Right forelimb (tissue), 1 donor: ENCODE results near the gene CTNNAL1.

Experiments
- DNase-seq: peaks from one replicate; pipeline ENCODE4 v3.0.0-alpha.2; 2018

Gene CTNNAL1

DNA sequence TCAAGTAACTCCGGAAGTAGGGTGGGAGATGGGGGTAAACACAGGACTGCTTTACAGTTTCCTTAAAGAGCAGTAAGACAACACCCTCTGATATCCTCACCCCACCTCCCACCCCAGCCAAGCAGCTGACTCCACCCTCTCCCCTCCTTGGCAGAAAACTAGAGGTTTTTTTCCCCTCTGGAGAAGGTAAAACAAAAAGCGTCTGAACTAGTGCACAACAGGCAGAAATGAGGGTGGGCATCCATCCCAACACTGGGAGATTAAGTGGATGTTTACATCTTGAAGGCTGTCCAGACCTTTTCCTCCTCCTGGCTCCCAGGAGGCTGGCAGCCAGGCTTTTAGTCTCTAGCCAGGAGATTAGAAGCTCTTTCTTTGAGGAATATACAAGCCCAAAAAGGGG is 13.9 kb upstream of the CTNNAL1 start:
- no peak for DNase-seq

DNA sequence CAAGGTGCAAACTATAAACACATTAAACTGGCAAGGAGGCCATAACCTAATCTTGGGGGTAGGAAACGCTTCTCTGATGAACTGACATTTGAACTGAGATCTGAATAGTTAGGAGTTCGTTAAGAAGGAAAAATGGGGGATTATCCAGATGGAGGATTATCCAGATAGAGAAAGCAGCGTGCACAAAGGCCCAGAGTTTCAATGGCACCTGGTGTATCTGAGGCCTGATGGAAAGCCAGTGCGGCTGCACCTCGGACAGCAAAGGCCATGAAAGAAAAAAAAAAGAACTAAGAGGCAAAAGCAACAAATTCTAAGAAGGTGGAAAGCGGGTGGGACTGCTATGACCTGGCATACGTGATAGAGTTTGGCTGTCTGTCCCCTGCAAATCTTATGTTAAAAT is 13.0 kb upstream of the CTNNAL1 start:
- DNase-seq = no peak

DNA sequence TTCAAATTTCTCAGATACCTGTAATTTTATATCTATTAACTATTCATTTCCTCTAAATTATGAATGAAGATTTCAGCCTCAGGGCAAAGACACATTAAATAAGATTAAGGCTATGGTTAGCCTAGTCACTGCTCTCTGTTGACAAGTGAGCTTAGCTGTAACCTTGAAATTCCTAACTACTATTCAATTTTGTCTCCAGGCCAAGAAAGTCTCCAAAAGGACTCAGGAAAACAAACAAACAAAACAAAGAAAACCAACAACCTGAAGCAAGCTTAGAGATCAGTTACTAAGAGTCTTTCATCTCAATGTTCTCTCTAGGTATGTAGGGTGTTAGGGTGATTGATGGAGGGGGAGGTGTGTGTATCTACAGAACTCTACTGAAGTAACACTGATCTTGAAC is 9.6 kb upstream of the CTNNAL1 start:
- DNase-seq = no peak

DNA sequence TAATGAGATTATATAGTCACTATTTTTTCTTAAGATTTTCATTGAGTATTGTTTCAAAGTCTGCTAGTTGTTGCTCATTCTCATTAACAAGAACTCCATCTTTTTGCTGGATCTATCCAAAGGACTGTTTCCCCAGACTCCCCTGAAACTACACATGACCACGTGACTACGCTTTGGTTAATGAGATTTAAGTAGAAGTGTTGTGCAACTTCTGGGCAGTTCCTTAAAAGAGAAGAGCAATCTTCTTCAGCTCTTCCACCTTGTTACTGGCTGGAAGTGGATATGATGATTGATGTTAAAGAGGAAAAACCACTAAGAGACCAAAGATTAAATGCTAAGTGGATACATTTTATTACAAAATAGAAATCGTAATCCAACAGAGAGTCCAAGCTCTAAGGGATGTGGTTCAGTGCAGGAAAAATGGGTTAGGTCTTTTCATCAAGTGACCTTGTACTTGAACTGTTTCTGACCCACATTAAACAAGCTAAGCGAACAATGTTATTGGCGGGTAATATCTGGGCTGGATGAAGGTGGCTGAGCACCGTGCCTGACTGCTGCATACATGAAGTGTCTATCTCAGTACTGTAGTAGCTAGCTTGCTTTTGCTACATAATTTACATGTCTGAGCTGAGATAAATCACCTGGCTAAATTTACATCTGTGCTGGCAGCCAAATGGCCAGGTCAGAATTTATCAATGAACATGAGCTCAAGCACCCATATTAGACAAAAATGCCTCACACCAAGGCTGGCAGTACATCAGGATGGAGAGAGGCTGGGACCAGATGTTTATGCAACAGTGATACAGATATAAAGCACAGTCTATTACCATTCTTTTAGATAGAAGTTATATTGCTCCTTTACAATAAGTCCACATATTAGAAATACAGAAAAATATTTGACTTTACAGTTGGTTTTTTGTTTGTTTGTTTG is 7.5 kb upstream of the CTNNAL1 start:
- no peak for DNase-seq

DNA sequence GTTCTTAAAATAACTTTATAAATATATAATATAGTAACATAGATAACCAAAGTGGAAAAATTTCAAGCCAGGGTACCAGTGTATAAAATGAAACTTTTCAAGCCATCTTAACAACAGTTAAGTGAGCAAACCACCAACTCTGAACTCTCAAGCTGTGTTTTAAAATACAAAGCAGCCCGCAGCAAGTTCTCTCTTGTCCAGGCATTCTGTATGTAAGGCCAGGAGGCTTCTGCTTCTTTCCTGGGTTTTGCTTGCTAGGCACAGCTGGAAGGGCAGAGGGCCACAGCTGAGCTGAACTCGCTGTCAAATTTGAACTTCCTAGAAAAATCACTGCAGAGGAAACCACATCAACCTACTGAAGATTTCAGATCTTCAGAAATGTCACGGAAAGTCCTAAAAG is 6.8 kb upstream of the CTNNAL1 start:
- no peak for DNase-seq

DNA sequence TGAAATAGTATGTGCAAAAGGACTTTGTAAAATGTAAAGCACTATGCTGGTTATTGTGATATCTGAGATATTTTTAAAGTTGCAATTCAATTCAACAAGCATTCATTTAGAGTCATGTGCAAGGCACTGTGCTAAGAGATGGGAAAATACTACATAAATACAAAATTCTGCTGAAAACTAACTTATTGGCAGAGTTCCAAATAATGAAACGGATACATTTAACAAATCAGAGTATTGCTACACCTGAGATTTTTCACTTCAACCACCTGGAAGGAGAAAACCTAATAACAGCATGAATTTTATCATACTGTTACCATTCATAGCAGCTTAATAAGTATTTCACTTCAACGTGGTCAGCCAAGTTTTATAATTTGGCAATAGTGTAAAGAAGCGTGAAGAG is 6.1 kb upstream of the CTNNAL1 start:
- DNase-seq = no peak

DNA sequence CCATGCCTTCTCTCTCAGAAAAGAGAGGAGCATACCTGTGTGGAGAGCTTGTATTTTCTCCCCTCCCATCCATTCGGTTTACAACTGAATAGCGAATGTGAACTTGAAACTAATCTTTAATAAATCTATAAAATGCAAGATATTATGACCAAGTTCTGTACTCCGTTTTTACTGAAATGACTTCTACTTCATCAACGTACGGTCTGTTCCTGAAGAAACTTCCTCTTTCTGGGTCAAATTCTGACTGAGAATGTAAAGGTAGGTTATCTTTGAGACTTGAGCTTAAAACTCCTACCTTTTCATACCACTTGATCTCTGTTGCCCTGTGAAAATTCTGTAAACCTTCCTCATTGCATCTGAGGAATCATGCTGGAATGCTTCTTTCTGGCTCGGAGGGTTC is 4.2 kb upstream of the CTNNAL1 start:
- no peak for DNase-seq

DNA sequence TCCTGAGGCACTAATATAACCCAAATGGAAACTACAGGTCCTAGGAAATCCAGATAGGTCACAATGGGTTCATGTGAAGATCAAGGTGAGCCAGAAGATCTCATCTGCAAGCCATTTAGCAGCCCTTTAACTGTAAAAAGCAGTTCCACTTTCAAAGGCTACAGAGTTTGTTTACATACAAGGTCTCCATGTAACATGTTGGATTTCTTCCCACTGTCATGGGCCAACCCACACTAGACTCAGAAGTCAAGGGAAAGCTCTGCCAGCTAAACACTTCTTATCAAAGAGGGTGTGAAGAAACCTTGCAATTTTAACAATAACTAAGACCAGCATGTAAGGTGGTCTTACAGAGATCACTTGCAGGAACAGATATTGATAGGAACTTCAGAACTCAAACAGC is 3.8 kb upstream of the CTNNAL1 start:
- DNase-seq = no peak

DNA sequence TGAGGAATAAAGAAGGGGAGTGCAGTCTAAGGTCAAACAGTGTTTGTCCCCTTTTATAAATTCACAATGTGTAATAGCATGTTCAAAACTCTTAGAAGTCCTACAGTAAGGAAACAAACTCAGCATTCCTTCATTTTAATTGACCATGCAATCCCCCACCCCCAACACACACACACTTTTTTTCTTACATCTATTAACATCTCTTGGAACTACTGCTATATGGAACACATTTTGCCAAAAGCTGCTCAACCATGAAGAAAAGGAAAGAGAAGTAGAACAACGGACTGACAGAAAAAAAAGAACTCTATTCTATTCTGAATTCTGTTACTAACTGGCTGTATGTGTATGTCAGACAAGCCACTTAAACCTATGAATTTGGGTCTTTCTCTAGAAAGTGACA is 2.8 kb upstream of the CTNNAL1 start:
- DNase-seq = no peak

DNA sequence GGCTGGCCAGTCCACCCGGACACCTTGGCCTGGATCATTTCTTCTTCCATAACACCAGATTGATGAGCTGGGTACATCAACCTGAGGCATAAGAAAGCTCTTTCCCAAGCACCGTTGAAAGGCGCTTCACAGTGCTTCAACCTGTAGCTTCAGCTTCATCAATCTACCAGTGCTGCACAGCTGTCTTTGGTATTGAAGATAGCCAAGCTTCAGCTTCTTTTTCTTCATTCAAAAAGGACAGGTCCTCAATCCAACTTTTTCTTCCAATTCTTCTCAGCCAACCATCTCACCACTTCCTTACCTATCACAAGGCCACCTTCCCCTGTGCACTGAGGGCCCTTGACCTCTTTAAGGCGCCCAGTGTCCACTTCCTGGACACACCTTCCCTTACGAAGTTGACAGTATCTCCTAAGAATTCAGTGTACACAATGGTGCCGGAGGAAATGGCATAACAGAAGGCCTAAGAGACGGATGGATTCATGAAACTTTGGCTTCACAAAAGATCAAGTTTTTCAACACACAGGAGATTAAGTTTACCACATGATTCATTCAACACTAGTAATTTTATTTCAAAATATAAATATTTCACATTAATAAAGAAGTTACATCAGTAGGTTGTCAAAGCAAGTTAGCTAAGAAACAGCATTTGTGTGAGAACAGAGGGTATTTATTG is 1.4 kb upstream of the CTNNAL1 start:
- DNase-seq = no peak

DNA sequence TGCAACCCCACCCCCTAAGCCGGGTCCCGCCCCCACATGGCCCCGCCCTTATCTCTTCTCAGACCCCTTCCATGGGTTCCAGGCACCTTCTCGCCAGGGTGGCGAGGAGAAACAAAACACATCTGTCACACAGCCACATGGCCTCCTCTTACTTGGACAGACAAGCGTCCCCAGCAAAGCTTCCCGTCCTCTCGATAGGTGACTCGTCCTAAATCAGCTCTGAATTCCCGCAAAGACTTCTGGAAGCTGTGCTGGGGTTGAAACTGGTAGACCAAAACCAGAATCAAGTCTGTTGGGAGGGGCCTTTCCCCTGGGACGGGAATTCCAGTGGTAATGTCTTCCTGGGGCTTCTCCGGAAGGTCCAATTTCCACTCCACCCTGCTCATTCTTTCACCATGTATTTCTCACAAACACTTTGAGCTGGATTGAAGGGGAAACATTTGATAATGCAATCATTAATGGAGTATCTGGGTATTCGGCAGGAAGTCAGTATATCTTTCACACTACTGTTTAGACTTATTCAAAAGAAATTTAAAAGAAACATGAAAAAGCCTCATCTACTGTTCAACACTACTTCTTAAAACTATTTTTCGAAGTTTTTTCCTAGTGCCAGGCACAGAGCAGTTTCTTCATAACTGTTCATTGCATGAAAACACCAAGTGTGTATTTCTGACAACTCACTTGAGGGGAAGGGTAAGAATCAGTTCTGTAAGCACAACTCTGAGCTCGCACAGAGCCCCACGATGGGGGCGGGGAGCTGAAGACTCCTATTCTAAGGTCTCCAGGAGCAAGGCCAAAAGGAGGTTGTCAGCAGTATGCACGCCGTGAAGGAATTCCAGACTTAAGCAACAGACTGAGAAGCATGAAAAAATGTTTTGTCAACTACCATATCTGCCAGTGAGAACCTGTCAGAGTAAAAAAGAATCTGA is 644 bp upstream of the CTNNAL1 start:
- DNase-seq = peak; percentile 49

DNA sequence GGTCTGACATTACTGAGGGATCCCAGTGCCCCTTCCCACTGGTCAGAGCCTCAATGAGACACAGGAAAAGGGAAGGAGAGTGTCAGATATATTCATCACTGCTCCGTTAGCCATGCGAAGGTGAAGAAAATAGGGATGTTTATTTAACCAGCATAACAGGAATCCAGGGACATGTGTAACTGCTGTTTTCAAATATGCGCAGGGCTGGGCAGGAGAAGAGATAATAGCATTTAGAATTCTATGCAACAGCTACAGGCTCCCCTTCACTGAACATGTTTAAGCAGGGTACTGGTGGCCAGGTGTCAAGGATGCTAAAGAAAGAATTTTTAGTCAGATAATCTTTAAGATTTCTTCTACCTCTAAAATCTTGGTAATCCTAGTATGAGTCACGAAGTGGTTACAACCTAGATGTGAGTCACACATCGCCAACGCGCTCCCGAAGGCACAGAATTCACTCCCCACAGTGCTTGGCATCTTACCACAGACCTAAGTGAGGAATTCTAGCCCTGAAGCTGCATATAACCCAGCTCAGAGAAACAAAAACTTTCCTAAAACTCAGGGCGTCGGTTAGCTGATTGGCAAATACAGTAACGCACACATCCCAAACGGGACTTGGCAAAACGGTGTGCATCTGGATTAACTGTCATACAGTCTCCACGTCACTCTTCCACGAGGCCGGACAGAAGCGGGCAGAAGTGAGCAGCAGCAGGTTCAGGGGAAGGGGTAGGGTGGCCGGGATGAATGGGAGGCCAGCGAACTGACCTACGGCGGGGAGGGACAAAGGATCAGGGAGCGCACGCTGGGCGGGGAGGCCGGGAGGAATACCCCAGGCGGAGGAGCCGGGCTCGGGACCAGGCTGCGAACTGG is 1.1 kb downstream of the CTNNAL1 start:
- peak; percentile 76 for DNase-seq

DNA sequence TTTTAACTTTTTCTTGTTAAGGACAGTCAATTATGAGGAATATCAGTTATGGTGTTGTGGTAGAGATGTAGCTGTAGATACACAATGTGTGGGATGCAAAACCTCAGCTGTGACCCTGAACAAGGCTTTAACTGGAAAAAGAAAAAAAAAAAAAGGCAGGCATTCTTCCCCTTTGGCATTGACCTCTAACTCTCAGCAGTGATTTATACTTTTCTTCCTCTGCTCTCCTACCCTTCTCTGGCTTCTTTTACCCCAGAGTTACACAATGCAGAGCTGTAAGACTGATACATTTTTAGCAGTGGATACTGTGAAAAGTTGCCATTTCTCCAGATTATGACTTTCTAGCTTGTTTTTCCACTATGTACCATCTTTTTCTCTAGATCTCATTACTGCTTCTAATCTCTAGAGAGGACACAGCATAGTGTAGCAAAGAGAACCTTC is 2.0 kb downstream of the CTNNAL1 start:
- no peak for DNase-seq

DNA sequence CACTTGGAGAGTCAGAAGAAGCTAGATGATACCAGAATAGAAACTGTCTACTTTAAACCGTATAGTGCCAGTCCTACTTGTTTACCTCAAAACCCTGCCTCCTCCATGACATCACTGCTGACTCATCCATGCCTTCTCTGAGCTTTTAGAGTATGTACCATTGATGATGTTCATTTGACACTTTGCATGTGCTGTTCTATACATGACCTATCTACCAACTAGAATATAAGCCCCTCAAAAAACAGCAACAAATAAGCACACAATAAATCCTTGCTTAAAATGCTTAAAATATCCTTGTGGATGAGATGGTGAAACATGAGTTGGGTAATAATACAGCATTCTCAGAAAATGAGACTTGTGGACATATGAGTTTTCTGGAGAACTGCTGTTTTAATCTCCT is 2.6 kb downstream of the CTNNAL1 start:
- no peak for DNase-seq

DNA sequence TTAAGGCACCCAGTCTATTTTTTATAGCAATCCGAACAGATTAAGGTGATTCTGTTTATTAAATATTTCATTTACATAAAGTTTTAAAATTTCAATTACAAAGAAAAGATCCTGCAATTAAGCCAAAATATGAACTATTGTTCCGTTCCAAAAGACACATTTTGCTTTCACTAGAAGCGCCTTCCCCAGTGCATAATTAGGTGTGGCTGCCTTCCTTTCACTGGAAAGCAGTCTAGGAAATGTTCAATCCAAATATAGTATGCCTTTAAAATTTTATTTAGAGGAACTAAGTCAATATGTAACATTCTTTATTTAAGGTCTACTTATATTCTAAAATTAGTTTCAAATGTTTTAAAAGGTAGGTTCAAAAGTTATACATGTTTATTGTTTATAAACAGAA is 7.6 kb downstream of the CTNNAL1 start:
- DNase-seq = no peak

DNA sequence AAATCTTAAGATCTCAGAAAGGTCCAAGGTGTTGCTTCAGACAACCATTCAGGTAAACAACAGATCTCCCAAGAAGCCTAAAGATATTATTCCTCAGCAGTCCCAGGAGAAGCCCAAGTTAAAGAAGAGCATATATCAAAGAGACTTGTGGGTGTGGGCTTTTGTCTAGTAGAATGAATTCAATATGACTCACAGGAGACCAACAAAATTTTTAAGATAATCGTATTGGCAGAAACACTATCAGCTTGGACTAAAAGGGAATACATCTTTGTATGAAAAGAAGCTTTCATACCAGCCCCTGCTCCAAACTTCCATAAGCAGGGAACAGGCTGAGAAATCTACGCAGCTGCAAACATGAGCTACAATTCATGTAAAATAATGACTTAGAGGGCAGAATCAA is 10.2 kb downstream of the CTNNAL1 start:
- DNase-seq = no peak

DNA sequence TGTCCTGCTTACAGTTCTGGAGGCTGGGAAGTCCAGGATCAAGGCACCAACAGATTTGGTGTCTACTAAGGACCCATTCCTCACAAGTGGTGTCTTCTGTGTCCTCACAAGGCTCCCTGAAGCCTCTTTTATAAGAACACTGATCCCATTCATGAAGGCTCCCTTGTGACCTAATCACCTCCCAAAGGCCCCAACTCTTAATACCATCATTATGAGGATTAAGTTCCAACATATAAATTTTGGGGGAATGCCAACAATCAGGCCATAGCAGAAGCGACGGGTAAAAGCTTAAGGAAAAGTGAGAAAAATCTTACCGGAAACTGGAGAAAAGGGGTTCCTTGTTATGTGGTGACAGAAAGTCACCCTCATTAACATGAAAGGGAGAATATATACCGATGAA is 11.2 kb downstream of the CTNNAL1 start:
- no peak for DNase-seq

DNA sequence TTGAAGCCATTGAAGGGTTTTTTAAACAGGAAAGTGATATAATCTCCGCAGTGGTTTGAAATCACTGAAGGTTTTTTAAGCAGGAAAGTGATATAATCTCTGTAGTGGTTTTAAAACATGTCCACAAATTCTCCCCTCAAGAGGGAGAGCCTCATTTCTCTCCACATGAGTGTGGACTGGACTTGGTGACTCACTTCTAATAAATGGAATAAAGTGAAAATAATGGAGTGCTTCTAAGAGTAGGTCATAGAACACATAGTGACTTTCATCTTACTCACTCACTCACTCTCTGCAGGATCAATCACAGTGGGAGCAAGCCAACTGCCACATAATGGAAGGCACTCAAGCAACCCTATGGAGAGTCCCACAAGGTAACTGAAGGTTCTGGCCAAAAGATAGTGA is 12.0 kb downstream of the CTNNAL1 start:
- no peak for DNase-seq

DNA sequence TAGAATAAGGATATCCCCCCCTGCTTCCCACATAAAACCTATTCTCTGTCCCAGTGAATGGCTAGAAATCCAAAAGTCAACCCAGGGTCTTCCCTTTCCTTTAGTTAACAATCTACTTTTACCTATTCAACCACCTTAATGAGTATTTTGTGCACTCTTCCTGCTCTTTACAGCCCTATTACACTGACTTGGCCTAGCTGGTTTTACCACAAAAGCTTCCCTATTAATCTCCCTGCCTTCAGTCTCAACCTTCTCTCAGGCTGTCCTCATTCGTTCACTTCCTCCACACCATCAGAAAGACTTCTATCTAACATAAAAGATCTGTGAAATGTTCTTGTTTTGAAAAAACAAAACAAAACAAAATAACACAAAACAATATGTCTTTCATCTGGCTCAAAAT is 16.2 kb downstream of the CTNNAL1 start:
- DNase-seq = no peak

DNA sequence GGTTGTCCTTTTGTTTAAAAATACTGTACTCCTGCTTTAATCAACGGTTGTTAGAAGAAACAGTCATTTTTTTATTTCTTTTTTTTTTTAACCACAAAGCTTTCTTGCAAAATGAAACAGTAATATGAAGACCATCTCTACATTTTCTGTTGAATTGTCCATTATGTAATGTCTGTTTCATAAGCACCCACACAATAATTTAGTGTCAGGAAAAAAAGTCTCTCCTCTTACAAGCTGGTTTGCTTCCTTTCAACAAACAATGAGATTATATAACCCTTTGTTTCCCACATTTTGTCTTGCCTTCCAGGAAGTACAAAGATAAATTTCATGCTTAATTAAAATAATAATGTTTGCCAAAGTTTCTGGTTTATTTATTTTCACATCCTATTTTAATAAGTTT is 16.7 kb downstream of the CTNNAL1 start:
- no peak for DNase-seq

DNA sequence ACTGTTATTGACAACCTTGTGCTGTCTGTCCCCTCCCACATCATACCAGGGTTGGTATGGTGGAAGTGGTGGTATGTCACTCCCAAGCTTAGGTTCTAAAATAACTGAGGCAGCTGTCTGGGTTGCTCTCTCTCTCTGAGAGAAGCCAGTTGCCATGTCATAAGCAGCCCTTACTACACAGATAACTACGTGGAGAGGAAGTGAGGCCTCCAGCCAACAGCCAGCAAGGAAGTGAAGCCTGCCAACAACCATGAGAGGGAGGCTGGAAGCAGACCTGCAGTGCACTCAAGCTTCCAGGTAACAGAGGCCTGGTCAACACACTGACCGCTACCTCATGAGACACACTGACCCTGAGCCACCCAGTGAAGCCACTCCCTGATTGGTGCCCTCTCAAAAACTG is 18.6 kb downstream of the CTNNAL1 start:
- DNase-seq = peak; percentile 42

DNA sequence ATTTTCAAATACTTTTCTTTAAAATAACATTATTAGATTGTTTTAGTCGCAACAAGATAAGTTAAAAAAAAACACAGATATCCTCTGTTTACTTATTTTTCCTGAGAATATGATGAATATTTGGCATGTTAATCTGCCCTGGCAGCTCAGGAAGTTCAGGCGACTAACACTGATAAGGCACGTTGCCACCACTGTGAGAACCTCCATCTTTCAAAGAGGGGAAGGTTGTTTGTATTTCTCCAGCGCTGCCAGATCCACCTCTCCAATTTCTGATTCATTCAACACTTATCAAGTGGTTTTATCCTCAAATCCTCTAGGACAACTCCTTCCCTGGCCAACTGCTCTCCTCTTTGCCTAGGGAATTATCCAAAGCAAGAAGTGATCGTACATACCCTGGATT is 21.8 kb downstream of the CTNNAL1 start:
- no peak for DNase-seq
